Testis (tissue), 2 donors: ENCODE measurements around the gene TBC1D10A.

ENCODE experiments used
- POLR2A ChIP-seq: fragments of 450-650 bp; IDR thresholded peaks from one replicate; pipeline ENCODE4 v1.6.1; 2017; ENCODE audit warnings: antibody characterized with exemption, mild to moderate bottlenecking, moderate library complexity
- TF ChIP-seq, protein P1 (sequence below), 3 experiments: fragments of 450-650 bp in 2 of 3; fragments of 200-600 bp in 1 of 3; sonication (generic) in 1 of 3; IDR thresholded peaks; one replicate each; pipeline ENCODE4 v1.5.1; 2016 to 2019; ENCODE audit warnings: antibody characterized with exemption in 3 of 3, mild to moderate bottlenecking in 2 of 3, moderate library complexity in 1 of 3

DNA sequence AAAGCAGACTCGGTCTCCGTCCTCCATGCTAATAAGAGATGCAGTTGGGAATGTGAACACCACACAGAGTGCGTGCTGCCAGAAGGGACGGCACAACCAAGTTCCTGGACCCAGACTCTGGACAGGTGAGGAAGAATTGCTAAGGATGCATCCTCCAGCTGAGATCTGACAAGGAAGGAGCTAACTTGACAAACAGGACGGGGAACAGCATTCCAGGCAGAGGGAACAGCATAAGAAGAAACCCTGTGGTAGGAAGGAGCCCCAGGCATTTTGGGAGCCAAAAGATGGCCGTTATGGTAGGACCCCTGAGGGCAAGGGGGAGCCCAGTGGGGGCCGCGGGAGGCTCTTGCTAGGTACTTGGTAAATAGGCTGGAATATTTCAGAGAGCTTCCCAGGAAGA is 66.1 kb downstream of the TBC1D10A start:
- TF ChIP-seq, protein P1, sequence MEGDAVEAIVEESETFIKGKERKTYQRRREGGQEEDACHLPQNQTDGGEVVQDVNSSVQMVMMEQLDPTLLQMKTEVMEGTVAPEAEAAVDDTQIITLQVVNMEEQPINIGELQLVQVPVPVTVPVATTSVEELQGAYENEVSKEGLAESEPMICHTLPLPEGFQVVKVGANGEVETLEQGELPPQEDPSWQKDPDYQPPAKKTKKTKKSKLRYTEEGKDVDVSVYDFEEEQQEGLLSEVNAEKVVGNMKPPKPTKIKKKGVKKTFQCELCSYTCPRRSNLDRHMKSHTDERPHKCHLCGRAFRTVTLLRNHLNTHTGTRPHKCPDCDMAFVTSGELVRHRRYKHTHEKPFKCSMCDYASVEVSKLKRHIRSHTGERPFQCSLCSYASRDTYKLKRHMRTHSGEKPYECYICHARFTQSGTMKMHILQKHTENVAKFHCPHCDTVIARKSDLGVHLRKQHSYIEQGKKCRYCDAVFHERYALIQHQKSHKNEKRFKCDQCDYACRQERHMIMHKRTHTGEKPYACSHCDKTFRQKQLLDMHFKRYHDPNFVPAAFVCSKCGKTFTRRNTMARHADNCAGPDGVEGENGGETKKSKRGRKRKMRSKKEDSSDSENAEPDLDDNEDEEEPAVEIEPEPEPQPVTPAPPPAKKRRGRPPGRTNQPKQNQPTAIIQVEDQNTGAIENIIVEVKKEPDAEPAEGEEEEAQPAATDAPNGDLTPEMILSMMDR (IDR thresholded peaks at IDR 0.05), result no peak
- no peak for TF ChIP-seq POLR2A
